ENCODE data around the gene TEX29. TPM values are rescaled to one million over a fixed set of nuclear protein-coding genes. Genes with fewer than 3 reads are reported as not detected.

Gene TEX29
- total and polyA plus RNA-seq, 2 donors (not counting 1 experiment from before 2014, with no cell fraction given) = 0.66 to 0.86 TPM

- peaks cover 25 to 94% of the 10 kb centered on the region in 2 experiments for H3K36me3 ChIP-seq (replicated peaks in 1 of 2; ENCODE audit: control extremely low read depth in 1 of 2, control insufficient read depth in 1 of 2, extremely low read depth in 1 of 2, insufficient read depth in 2 of 2, low read length in 1 of 2)
- CTCF ChIA-PET = no interaction called here
- intact Hi-C loops (cut with micrococcal nuclease) = no loop called here
Observed at GRCh38 chr13:111283991-111284390, 36.5 kb upstream of the TEX29 start.

GRCh38 chr13:111284565-111284964, 35.9 kb upstream of the TEX29 start:
- ChIA-PET POLR2A (no interaction called here), CTCF (no interaction called here)
- over 99% methylated on average over 13 of the region's 14 CpGs for WGBS (ENCODE audit: insufficient coverage)

More at GRCh38 chr13:111283991-111284390, 36.5 kb upstream of the TEX29 start:
- Histone ChIP-seq H4K20me1 (ENCODE audit: control insufficient read depth, insufficient read depth, low read length, poor library complexity, severe bottlenecking) (peaks cover 23% of the 10 kb centered on the region), H3K4me3 (ENCODE audit: control extremely low read depth in 1 of 5, extremely low read depth in 1 of 5, insufficient read depth in 1 of 5, low read depth in 2 of 5, low read length in 4 of 5) (no peak overlapping the region), H2AFZ (ENCODE audit: insufficient read depth, low read depth, low read length, poor library complexity, severe bottlenecking) (no peak overlapping the region), H3K27me3 (replicated peaks in 1 of 4; ENCODE audit: control extremely low read depth in 1 of 4, control insufficient read depth in 3 of 4, insufficient read depth in 4 of 4, low read length in 3 of 4) (no peaks in the 10 kb centered on the region), H3K9ac (ENCODE audit: low read length) (no peak overlapping the region), H3K9me3 (ENCODE audit: control extremely low read depth in 1 of 3, control insufficient read depth in 2 of 3, insufficient read depth in 1 of 3, low read length in 2 of 3) (no peaks in the 10 kb centered on the region), H3K79me2 (ENCODE audit: control insufficient read depth, insufficient read depth, low read length) (no peaks in the 10 kb centered on the region), H3K4me1 (ENCODE audit: control insufficient read depth in 2 of 2, insufficient read depth in 2 of 2, low read length in 2 of 2) (no peaks in the 10 kb centered on the region), H3K4me2 (replicated peaks; ENCODE audit: low read depth, low read length, poor library complexity, severe bottlenecking) (no peak overlapping the region), H3K27ac (ENCODE audit: low read length in 2 of 2) (no peak overlapping the region)
- no peak for ATAC-seq (ENCODE audit: low read depth)
- WGBS (ENCODE audit: insufficient coverage) = 98% methylated on average over 9 of the region's 9 CpGs
- POLR2A ChIA-PET = no interaction called here
- no peak overlapping the region for H3K4me3 Mint-ChIP-seq
- DNase-seq = no peak
- no peaks in the 10 kb centered on the region for H3K27me3 Mint-ChIP-seq
- TF ChIP-seq EZH2 (IDR thresholded peaks at IDR 0.05; ENCODE audit: borderline replicate concordance, insufficient read depth, low read depth, low read length, poor library complexity, severe bottlenecking) (no peak), CTCF (IDR thresholded peaks at IDR 0.05) (no peak)
- H3K27ac Mint-ChIP-seq = no peak overlapping the region
- H3K9me3 Mint-ChIP-seq (ENCODE audit: insufficient read depth) = no peaks in the 10 kb centered on the region
- no peaks in the 10 kb centered on the region for H3K4me1 Mint-ChIP-seq

More at GRCh38 chr13:111284565-111284964, 35.9 kb upstream of the TEX29 start:
- no peaks in the 10 kb centered on the region for H3K4me1 Mint-ChIP-seq
- H3K27me3 ChIP-seq (replicated peaks in 1 of 4; ENCODE audit: control extremely low read depth in 1 of 4, control insufficient read depth in 3 of 4, insufficient read depth in 4 of 4, low read length in 3 of 4) = no peaks in the 10 kb centered on the region
- peaks cover 23% of the 10 kb centered on the region for H4K20me1 ChIP-seq (ENCODE audit: control insufficient read depth, insufficient read depth, low read length, poor library complexity, severe bottlenecking)
- no peak overlapping the region for H3K4me2 ChIP-seq (replicated peaks; ENCODE audit: low read depth, low read length, poor library complexity, severe bottlenecking)
- H3K79me2 ChIP-seq (ENCODE audit: control insufficient read depth, insufficient read depth, low read length) = no peaks in the 10 kb centered on the region
- no peak overlapping the region for H2AFZ ChIP-seq (ENCODE audit: insufficient read depth, low read depth, low read length, poor library complexity, severe bottlenecking)
- no peaks in the 10 kb centered on the region for H3K9me3 Mint-ChIP-seq (ENCODE audit: insufficient read depth)
- no peak overlapping the region for H3K4me3 Mint-ChIP-seq
- H3K9me3 ChIP-seq (ENCODE audit: control extremely low read depth in 1 of 3, control insufficient read depth in 2 of 3, insufficient read depth in 1 of 3, low read length in 2 of 3) = no peaks in the 10 kb centered on the region
- no peak for TF ChIP-seq EZH2 (IDR thresholded peaks at IDR 0.05; ENCODE audit: borderline replicate concordance, insufficient read depth, low read depth, low read length, poor library complexity, severe bottlenecking)
- no peak for TF ChIP-seq CTCF (IDR thresholded peaks at IDR 0.05)
- ATAC-seq (ENCODE audit: low read depth) (no peak), DNase-seq (no peak)
- intact Hi-C loops (cut with micrococcal nuclease) = no loop called here
- no peaks in the 10 kb centered on the region for H3K27me3 Mint-ChIP-seq
- H3K36me3 ChIP-seq (replicated peaks in 1 of 2; ENCODE audit: control extremely low read depth in 1 of 2, control insufficient read depth in 1 of 2, extremely low read depth in 1 of 2, insufficient read depth in 2 of 2, low read length in 1 of 2) = peaks cover 22 to 94% of the 10 kb centered on the region in 2 experiments
- no peak overlapping the region for H3K4me3 ChIP-seq (ENCODE audit: control extremely low read depth in 1 of 5, extremely low read depth in 1 of 5, insufficient read depth in 1 of 5, low read depth in 2 of 5, low read length in 4 of 5)
- no peaks in the 10 kb centered on the region for H3K4me1 ChIP-seq (ENCODE audit: control insufficient read depth in 2 of 2, insufficient read depth in 2 of 2, low read length in 2 of 2)
- H3K27ac ChIP-seq (ENCODE audit: low read length in 2 of 2) = no peak overlapping the region
- no peak overlapping the region for H3K9ac ChIP-seq (ENCODE audit: low read length)
- H3K27ac Mint-ChIP-seq = no peak overlapping the region
